HEK293 (cell line): ENCODE data around the gene CHI3L1.

Experiments used
- CTCF ChIA-PET: fragments of 350-600 bp; formaldehyde crosslinking; extraction: SDS; loops from one replicate; lab custom pipeline; 2021; ENCODE audit warnings: antibody characterized with exemption; lab: Yijun Ruan, JAX
- POLR2A ChIA-PET: fragments of 300-600 bp; formaldehyde crosslinking; extraction: SDS; loops from one replicate; lab custom pipeline; 2020; ENCODE audit warnings: antibody characterized with exemption, inconsistent platforms; lab: Yijun Ruan, JAX
- H3K27ac ChIP-seq: fragments of 200-500 bp; sonication (Bioruptor generic); 2 replicates; pipeline ENCODE4 v1.5.1; 2014; ENCODE audit warnings: low read depth, low read length, control low read depth, inconsistent platforms; ENCODE audit errors: extremely low read depth
- H3K36me3 ChIP-seq, 2 experiments: fragments of 200-500 bp in 1 of 2; sonication (Bioruptor generic) in 1 of 2; 1 replicate in 1 of 2; 2 replicates in 1 of 2; pipeline ENCODE4 v1.5.1; 2014 to 2017; ENCODE audit warnings: inconsistent platforms in 2 of 2, low read length in 2 of 2; ENCODE audit not compliant: control insufficient read depth in 2 of 2, insufficient read depth in 1 of 2
- H3K4me1 ChIP-seq: fragments of 200-500 bp; sonication (Bioruptor generic); 2 replicates; pipeline ENCODE4 v1.5.1; 2014; ENCODE audit warnings: mild to moderate bottlenecking, low read length, inconsistent platforms; ENCODE audit not compliant: control insufficient read depth, insufficient read depth
- H3K4me3 ChIP-seq: 2 replicates; pipeline ENCODE4 v1.5.1; 2011; ENCODE audit warnings: low read depth, mild to moderate bottlenecking, control low read depth, low read length, moderate library complexity
- H3K9me3 ChIP-seq: fragments of 200-500 bp; sonication (Bioruptor generic); 2 replicates; pipeline ENCODE4 v1.5.1; 2014; ENCODE audit warnings: low read depth, low read length, inconsistent platforms; ENCODE audit not compliant: control insufficient read depth, insufficient read depth
- FEZF1 ChIP-seq: fragments of 450-650 bp; formaldehyde crosslinking; IDR thresholded peaks from 2 replicates; pipeline ENCODE4 v1.5.1; 2016; ENCODE audit warnings: missing biosample characterization, missing genetic modification characterization
- GLIS1 ChIP-seq: fragments of 450-650 bp; formaldehyde crosslinking; IDR thresholded peaks from 2 replicates; pipeline ENCODE4 v1.5.1; 2016; ENCODE audit warnings: missing biosample characterization, missing genetic modification characterization
- GLIS2 ChIP-seq: fragments of 450-650 bp; formaldehyde crosslinking; IDR thresholded peaks from 2 replicates; pipeline ENCODE4 v1.5.1; 2016; ENCODE audit warnings: missing biosample characterization, missing genetic modification characterization
- WT1 ChIP-seq: fragments of 450-650 bp; formaldehyde crosslinking; IDR thresholded peaks from 2 replicates; pipeline ENCODE4 v1.5.1; 2016; ENCODE audit warnings: missing biosample characterization, missing genetic modification characterization
- ZBTB20 ChIP-seq: fragments of 450-650 bp; formaldehyde crosslinking; IDR thresholded peaks from 2 replicates; pipeline ENCODE4 v1.5.1; 2016; ENCODE audit warnings: missing biosample characterization, missing genetic modification characterization
- ZFHX2 ChIP-seq: fragments of 450-650 bp; formaldehyde crosslinking; conservative IDR thresholded peaks from 2 replicates; pipeline ENCODE4 v1.5.1; 2016; ENCODE audit warnings: missing biosample characterization, missing genetic modification characterization
- ZIC2 ChIP-seq: fragments of 450-650 bp; formaldehyde crosslinking; IDR thresholded peaks from 2 replicates; pipeline ENCODE4 v1.5.1; 2016; ENCODE audit warnings: missing biosample characterization, missing genetic modification characterization
- ZNF112 ChIP-seq: fragments of 450-650 bp; formaldehyde crosslinking; IDR thresholded peaks from 2 replicates; pipeline ENCODE4 v1.5.0; 2017; ENCODE audit warnings: missing biosample characterization, missing genetic modification characterization
- ZNF114 ChIP-seq: fragments of 450-650 bp; formaldehyde crosslinking; IDR thresholded peaks from 2 replicates; pipeline ENCODE4 v1.5.0; 2017; ENCODE audit warnings: missing biosample characterization, missing genetic modification characterization
- ZNF138 ChIP-seq: fragments of 450-650 bp; formaldehyde crosslinking; IDR thresholded peaks from 2 replicates; pipeline ENCODE4 v1.5.1; 2016; ENCODE audit warnings: missing biosample characterization, missing genetic modification characterization, borderline replicate concordance
- ZNF24 ChIP-seq: fragments of 450-650 bp; formaldehyde crosslinking; IDR thresholded peaks from 2 replicates; pipeline ENCODE4 v1.5.1; 2016; ENCODE audit warnings: missing biosample characterization, missing genetic modification characterization
- ZNF341 ChIP-seq: fragments of 450-650 bp; formaldehyde crosslinking; IDR thresholded peaks from 2 replicates; pipeline ENCODE4; 2016; ENCODE audit warnings: low read depth, missing biosample characterization, missing genetic modification characterization
- ZNF354C ChIP-seq: fragments of 450-650 bp; formaldehyde crosslinking; IDR thresholded peaks from 2 replicates; pipeline ENCODE4 v1.5.1; 2016; ENCODE audit warnings: missing biosample characterization, missing genetic modification characterization, low read depth, borderline replicate concordance
- ZNF48 ChIP-seq: fragments of 450-650 bp; formaldehyde crosslinking; IDR thresholded peaks from 2 replicates; pipeline ENCODE4 v1.5.1; 2016; ENCODE audit warnings: missing biosample characterization, missing genetic modification characterization
- ZNF530 ChIP-seq: fragments of 450-650 bp; formaldehyde crosslinking; IDR thresholded peaks from 2 replicates; pipeline ENCODE4 v1.5.1; 2016; ENCODE audit warnings: low read depth, missing biosample characterization, missing genetic modification characterization
- ZNF623 ChIP-seq: fragments of 450-650 bp; formaldehyde crosslinking; IDR thresholded peaks from 2 replicates; pipeline ENCODE4 v1.5.1; 2016; ENCODE audit warnings: missing biosample characterization, missing genetic modification characterization
- ZNF701 ChIP-seq: fragments of 450-650 bp; formaldehyde crosslinking; IDR thresholded peaks from 2 replicates; pipeline ENCODE4 v1.5.1; 2016; ENCODE audit warnings: missing biosample characterization, missing genetic modification characterization
- TF ChIP-seq, protein P1 (sequence below): fragments of 450-650 bp; formaldehyde crosslinking; conservative IDR thresholded peaks from 2 replicates; pipeline ENCODE4 v1.5.1; 2016; ENCODE audit warnings: low read depth, missing biosample characterization, missing genetic modification characterization
- TF ChIP-seq, protein P2 (sequence below): fragments of 450-650 bp; formaldehyde crosslinking; IDR thresholded peaks from 2 replicates; pipeline ENCODE4 v1.5.1; 2016; ENCODE audit warnings: missing biosample characterization, missing genetic modification characterization

The CHI3L1 gene

DNA sequence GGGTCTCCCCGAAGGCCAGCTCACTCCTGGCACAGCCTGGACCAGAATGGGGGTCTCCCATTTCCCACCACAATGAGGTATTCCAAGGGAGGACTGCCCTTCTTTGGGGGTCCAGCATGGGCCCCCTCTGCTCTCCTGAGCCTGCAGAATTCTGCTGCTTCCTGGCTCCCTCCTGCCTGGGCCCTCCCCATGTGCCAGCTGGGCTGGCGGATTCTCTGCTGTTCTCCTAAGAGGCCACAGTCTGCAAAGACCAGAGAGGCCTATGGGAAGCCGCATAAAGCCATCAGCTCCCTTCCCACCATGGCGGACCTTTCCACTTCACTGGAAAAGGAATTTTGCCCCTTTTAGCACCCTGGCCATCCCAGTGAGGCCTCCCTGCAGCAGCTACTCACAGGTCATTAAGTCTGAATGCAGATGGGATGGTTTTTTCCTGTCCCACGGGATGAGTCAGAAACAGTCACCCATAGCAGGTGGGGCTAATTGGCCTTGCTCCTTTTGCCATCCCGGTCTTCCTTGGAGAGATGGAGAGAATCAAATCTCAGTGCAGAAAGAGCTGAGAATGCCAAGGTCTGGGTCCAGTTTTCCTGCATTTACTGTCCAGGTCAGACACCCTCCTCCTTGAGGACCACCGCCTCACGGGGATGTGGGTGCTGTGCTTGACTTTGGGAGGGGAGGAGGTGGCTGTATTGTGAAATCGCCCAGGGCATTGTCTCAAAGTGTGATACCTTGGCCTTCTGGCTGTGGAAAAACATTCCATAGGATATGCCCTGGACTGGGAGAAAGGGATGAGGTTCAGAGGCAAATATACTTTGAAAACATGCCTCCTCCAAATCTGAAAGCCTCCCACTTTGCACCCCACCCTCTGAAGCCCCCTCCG is 34.1 kb downstream of the CHI3L1 start:
- CTCF ChIA-PET = interaction anchor here (0.6 to 2.8 kb wide), 6 partner anchors 11 to 186 kb away, joined by 3 to 13 read pairs (median 3); partner anchors contain the start of gene ADORA1
- H3K27ac ChIP-seq = no peak overlapping the region
- no peaks in the 10 kb centered on the region for H3K36me3 ChIP-seq
- H3K9me3 ChIP-seq = no peaks in the 10 kb centered on the region
- H3K4me1 ChIP-seq = peaks cover 9% of the 10 kb centered on the region; the same call in 1 of the 2 replicates
- TF ChIP-seq GLIS1 (tag by site-specific recombination) = 0 out of 2 replicates have a peak, but pooled peaks have one; percentile 5
- TF ChIP-seq FEZF1 (tag by site-specific recombination) = peak; percentile 34; the same call in 1 of the 2 replicates
- 0 out of 2 replicates have a peak, but pooled peaks have one; percentile 7 for TF ChIP-seq ZIC2 (tag by site-specific recombination)
- TF ChIP-seq ZNF530 (tag by site-specific recombination) = no peak
- 0 out of 2 replicates have a peak, but pooled peaks have one; percentile 32 for TF ChIP-seq GLIS2 (tag by site-specific recombination)
- POLR2A ChIA-PET = interaction anchor here (0.6 to 1.0 kb wide), 2 partner anchors 24 to 29 kb away, joined by 3 to 4 read pairs; no protein-coding TSS in a partner anchor
- no peak overlapping the region for H3K4me3 ChIP-seq

DNA sequence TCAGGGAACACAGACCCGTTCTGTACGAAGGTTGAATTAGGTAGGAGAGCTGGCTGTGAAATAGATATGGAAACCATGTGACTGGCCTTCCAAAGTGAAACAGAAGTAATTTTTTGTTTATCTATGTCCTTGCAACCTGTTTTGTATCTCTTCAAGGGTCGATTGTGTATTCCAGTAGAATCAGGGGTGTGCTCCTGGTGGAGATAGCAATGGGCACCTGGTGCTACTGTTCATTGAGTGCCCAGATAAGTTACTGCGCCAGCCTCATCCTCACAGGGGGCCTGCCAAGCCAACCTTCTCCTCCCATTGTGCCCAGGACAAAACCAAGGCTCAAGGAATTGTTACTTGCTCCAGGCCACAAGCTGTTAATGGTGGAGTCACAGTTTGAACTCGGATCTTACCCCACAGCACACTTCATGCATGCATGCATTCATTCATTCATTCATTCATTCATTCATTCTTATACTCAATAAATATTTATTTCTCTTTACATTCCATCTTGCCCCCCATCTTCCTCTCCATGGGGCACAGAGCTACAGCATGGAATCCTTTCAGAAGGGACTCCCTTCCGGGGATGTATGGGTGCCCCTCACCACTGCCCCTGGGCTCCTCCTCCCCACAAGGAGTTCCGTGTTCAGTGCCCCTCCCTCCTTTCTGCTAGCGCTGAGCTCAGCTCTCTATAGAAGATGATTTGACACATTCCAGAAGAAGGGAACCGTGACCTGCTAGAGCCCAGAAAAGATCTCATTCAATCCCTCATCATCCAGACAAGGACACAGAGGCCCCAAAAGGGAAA is 34.9 kb downstream of the CHI3L1 start:
- TF ChIP-seq ZNF24 = peak; percentile 97
- TF ChIP-seq ZNF112 (tag by site-specific recombination) = no peak
- Histone ChIP-seq H3K36me3 (no peaks in the 10 kb centered on the region), H3K4me3 (no peak overlapping the region), H3K9me3 (no peaks in the 10 kb centered on the region), H3K4me1 (peaks cover 9% of the 10 kb centered on the region; the same call in 1 of the 2 replicates), H3K27ac (no peak overlapping the region)
- ChIA-PET POLR2A (interaction anchor here (0.6 kb wide), 1 partner anchor 28 kb away, joined by 3 read pairs; no protein-coding TSS in a partner anchor), CTCF (interaction anchor here (0.6 to 1.6 kb wide), 5 partner anchors 30 to 187 kb away, joined by 3 to 8 read pairs (median 3); no protein-coding TSS in a partner anchor)

DNA sequence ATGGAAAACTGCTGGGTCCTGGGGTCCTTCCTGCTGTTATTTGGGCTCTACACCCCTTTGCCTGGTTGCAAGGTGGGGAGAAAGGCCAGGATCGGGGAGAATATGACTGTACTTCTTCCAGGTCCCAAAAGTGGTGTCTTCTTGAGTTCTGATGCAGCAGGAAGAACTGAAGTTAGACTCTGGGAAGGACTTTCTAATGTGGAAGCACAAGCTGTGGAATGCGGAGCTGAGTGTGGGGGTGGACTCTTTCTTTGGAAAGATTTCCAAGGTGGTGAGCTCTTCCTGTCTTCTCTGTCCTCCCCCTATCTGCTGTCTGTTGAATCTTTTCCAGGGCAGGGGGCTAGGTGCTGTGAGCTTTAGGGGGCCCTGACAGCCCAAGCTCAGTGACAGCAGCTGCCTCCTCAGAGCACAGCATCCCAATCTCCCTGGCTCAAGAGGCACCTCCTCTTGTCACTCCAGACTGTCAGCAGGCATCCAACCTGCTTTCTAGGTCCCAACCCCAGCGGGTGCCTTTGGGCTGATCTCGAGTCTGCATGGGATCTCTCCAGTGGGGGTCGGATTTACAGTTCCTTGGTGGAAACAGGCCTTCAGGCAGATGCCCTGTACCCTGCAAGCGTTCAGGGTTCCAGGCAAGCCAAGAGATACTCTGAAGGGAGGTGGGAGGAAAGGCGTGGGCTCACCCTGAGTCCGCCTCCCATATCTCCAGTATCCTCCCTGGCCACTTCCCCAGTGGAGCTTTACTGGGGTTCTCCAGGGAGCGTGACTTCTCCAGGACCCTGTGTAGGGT is 35.8 kb downstream of the CHI3L1 start:
- peaks cover 9% of the 10 kb centered on the region; the same call in 1 of the 2 replicates for H3K4me1 ChIP-seq
- no peaks in the 10 kb centered on the region for H3K36me3 ChIP-seq
- H3K4me3 ChIP-seq = no peak overlapping the region
- ChIA-PET CTCF (interaction anchor here (0.8 to 1.2 kb wide), 2 partner anchors 31 to 33 kb away, joined by 3 to 5 read pairs; no protein-coding TSS in a partner anchor), POLR2A (interaction anchor here (0.5 kb wide), 1 partner anchor 45 kb away, joined by 3 read pairs; no protein-coding TSS in a partner anchor)
- no peaks in the 10 kb centered on the region for H3K9me3 ChIP-seq
- no peak overlapping the region for H3K27ac ChIP-seq
- TF ChIP-seq, protein P1, sequence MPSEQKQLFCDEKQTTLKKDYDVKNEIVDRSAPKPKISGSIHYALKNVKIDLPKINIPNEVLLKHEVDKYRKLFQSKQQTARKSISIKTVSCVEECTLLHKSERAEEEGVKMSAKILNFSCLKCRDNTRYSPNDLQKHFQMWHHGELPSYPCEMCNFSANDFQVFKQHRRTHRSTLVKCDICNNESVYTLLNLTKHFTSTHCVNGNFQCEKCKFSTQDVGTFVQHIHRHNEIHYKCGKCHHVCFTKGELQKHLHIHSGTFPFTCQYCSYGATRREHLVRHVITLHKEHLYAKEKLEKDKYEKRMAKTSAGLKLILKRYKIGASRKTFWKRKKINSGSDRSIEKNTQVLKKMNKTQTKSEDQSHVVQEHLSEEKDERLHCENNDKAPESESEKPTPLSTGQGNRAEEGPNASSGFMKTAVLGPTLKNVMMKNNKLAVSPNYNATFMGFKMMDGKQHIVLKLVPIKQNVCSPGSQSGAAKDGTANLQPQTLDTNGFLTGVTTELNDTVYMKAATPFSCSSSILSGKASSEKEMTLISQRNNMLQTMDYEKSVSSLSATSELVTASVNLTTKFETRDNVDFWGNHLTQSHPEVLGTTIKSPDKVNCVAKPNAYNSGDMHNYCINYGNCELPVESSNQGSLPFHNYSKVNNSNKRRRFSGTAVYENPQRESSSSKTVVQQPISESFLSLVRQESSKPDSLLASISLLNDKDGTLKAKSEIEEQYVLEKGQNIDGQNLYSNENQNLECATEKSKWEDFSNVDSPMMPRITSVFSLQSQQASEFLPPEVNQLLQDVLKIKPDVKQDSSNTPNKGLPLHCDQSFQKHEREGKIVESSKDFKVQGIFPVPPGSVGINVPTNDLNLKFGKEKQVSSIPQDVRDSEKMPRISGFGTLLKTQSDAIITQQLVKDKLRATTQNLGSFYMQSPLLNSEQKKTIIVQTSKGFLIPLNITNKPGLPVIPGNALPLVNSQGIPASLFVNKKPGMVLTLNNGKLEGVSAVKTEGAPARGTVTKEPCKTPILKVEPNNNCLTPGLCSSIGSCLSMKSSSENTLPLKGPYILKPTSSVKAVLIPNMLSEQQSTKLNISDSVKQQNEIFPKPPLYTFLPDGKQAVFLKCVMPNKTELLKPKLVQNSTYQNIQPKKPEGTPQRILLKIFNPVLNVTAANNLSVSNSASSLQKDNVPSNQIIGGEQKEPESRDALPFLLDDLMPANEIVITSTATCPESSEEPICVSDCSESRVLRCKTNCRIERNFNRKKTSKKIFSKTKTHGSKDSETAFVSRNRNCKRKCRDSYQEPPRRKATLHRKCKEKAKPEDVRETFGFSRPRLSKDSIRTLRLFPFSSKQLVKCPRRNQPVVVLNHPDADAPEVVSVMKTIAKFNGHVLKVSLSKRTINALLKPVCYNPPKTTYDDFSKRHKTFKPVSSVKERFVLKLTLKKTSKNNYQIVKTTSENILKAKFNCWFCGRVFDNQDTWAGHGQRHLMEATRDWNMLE (tag by site-specific recombination) = no peak
- TF ChIP-seq ZNF623 (tag by site-specific recombination) (no peak), ZNF138 (tag by site-specific recombination) (no peak), ZFHX2 (tag by site-specific recombination) (peak; percentile 59), ZNF354C (tag by site-specific recombination) (no peak), GLIS2 (tag by site-specific recombination) (0 out of 2 replicates have a peak, but pooled peaks have one; percentile 29), ZNF701 (tag by site-specific recombination) (no peak), ZNF114 (tag by site-specific recombination) (no peak), WT1 (tag by site-specific recombination) (peak; percentile 54), ZNF341 (tag by site-specific recombination) (no peak), ZBTB20 (tag by site-specific recombination) (no peak), ZNF48 (tag by site-specific recombination) (no peak)
- TF ChIP-seq, protein P2, sequence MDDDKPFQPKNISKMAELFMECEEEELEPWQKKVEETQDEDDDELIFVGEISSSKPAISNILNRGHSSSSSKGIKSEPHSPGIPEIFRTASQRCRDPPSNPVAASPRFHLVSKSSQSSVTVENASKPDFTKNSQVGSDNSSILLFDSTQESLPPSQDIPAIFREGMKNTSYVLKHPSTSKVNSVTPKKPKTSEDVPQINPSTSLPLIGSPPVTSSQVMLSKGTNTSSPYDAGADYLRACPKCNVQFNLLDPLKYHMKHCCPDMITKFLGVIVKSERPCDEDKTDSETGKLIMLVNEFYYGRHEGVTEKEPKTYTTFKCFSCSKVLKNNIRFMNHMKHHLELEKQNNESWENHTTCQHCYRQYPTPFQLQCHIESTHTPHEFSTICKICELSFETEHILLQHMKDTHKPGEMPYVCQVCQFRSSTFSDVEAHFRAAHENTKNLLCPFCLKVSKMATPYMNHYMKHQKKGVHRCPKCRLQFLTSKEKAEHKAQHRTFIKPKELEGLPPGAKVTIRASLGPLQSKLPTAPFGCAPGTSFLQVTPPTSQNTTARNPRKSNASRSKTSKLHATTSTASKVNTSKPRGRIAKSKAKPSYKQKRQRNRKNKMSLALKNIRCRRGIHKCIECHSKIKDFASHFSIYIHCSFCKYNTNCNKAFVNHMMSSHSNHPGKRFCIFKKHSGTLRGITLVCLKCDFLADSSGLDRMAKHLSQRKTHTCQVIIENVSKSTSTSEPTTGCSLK (tag by site-specific recombination) = no peak
